Measurements from ENCODE around the gene GUCA2B. TPM values are rescaled to one million over a fixed set of nuclear protein-coding genes. Genes with fewer than 3 reads are reported as not detected.

Gene GUCA2B
- total RNA-seq, 1 experiment from 2014 or later: not detected

- no peak for TF ChIP-seq TCF7L2 (IDR thresholded peaks at IDR 0.05; ENCODE audit: low read depth, low read length)
- no peak for TF ChIP-seq CTCF (IDR thresholded peaks at IDR 0.05)
- no peak for TF ChIP-seq REST (IDR thresholded peaks at IDR 0.05; ENCODE audit: insufficient read depth in 1 of 2, low read depth in 2 of 2, low read length in 1 of 2)
- TF ChIP-seq SIN3A (IDR thresholded peaks at IDR 0.05; ENCODE audit: borderline replicate concordance, insufficient read depth, low read depth, low read length): no peak
- no peak for TF ChIP-seq POLR2AphosphoS5 (IDR thresholded peaks at IDR 0.05; ENCODE audit: low read depth, low read length)
- in situ Hi-C loops (cut with HindIII; ENCODE audit: low pct_unique_long_range_greater_than_20kb, low sequenced_read_pairs): no loop called here
- CTCF ChIA-PET: no interaction called here
- no peaks in the 10 kb centered on the region for H3K9me3 ChIP-seq (ENCODE audit: control insufficient read depth, insufficient read depth, low read depth, low read length)
- ATAC-seq (no peak), DNase-seq (ENCODE audit: low read depth, low spot score) (no peak)
- no TSS peak for BruUV-seq (replicated peaks)
- H3K27ac ChIP-seq (ENCODE audit: low read length): no peak overlapping the region
- H3K36me3 ChIP-seq (ENCODE audit: control insufficient read depth, insufficient read depth, low read length): peaks cover 10% of the 10 kb centered on the region; the same call in 1 of the 2 replicates
- no peaks in the 10 kb centered on the region for H3K27me3 ChIP-seq (ENCODE audit: control insufficient read depth, insufficient read depth, low read length)
- POLR2A ChIA-PET: no interaction called here
- H3K4me3 ChIP-seq (ENCODE audit: low read depth in 2 of 2, low read length in 2 of 2): no peak overlapping the region
- H3K4me1 ChIP-seq (ENCODE audit: control insufficient read depth, insufficient read depth, low read length): no peaks in the 10 kb centered on the region
- intact Hi-C loops (cut with micrococcal nuclease; ENCODE audit: unreplicated experiment): no loop called here
These were observed 45.0 kb downstream of the GUCA2B start for GRCh38 chr1:42198251-42198650.

GRCh38 chr1:42201986-42202385, 48.8 kb downstream of the GUCA2B start:
- BruUV-seq (replicated peaks): no TSS peak
- intact Hi-C loops (cut with micrococcal nuclease; ENCODE audit: unreplicated experiment) (no loop called here), in situ Hi-C loops (cut with HindIII; ENCODE audit: low pct_unique_long_range_greater_than_20kb, low sequenced_read_pairs) (no loop called here)
- no peak overlapping the region for H3K27ac ChIP-seq (ENCODE audit: low read length)
- peaks cover 10% of the 10 kb centered on the region; the same call in 1 of the 2 replicates for H3K36me3 ChIP-seq (ENCODE audit: control insufficient read depth, insufficient read depth, low read length)
- CTCF ChIA-PET: no interaction called here
- DNase-seq (ENCODE audit: low read depth, low spot score) (no peak), ATAC-seq (no peak)
- no peak overlapping the region for H3K4me3 ChIP-seq (ENCODE audit: low read depth in 2 of 2, low read length in 2 of 2)
- H3K9me3 ChIP-seq (ENCODE audit: control insufficient read depth, insufficient read depth, low read depth, low read length): no peaks in the 10 kb centered on the region
- TF ChIP-seq CTCF (IDR thresholded peaks at IDR 0.05): no peak
- no peak for TF ChIP-seq POLR2AphosphoS5 (IDR thresholded peaks at IDR 0.05; ENCODE audit: low read depth, low read length)
- TF ChIP-seq TCF7L2 (IDR thresholded peaks at IDR 0.05; ENCODE audit: low read depth, low read length): no peak
- no peak for TF ChIP-seq REST (IDR thresholded peaks at IDR 0.05; ENCODE audit: insufficient read depth in 1 of 2, low read depth in 2 of 2, low read length in 1 of 2)
- no peak for TF ChIP-seq SIN3A (IDR thresholded peaks at IDR 0.05; ENCODE audit: borderline replicate concordance, insufficient read depth, low read depth, low read length)
- H3K27me3 ChIP-seq (ENCODE audit: control insufficient read depth, insufficient read depth, low read length): no peaks in the 10 kb centered on the region
- H3K4me1 ChIP-seq (ENCODE audit: control insufficient read depth, insufficient read depth, low read length): no peaks in the 10 kb centered on the region
- POLR2A ChIA-PET: no interaction called here

Other genes with a start within 250 kb of the GUCA2B start
- gene HIVEP3, start 234.5 kb upstream of the GUCA2B start, total RNA-seq (2021; ENCODE audit: unreplicated experiment): 6.0 TPM
- gene GUCA2A, start 11.3 kb downstream of the GUCA2B start, total RNA-seq (2021; ENCODE audit: unreplicated experiment): not detected
- gene FOXJ3, start 181.8 kb downstream of the GUCA2B start, total RNA-seq (2021; ENCODE audit: unreplicated experiment): 55.3 TPM
- gene RIMKLA, start 227.4 kb downstream of the GUCA2B start, total RNA-seq (2021; ENCODE audit: unreplicated experiment): 13.6 TPM